ENCODE measurements around the gene DNAJC13.

DNA sequence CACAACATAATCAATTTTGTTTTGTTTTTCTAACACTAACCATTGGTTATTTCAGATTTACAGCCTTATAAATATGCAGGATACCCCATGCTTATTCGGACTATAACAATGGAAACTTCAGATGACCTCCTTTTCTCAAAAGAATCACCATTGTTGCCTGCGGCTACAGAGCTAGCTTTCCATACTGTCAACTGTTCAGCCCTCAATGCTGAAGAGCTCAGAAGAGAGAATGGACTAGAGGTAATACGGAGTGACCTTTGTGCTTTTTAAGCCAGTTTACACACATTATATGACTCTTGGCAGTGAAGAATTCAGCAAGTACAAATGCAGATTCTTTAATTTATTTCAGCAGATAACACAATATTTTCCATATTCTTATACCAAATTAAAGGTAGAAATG lies 81.8 kb downstream of the DNAJC13 start:
- TF ChIP-seq CTCF (IDR thresholded peaks at IDR 0.05; ENCODE audit: low read depth, low read length, poor library complexity, severe bottlenecking): no peak
- no peak for TF ChIP-seq EZH2phosphoT487 (IDR thresholded peaks at IDR 0.05; ENCODE audit: borderline replicate concordance, low read length)
